ENCODE data around the gene CD28. TPM values are rescaled to one million over a fixed set of nuclear protein-coding genes. Genes with fewer than 3 reads are reported as not detected.

CD28 gene
- total RNA-seq, 2 donors from 2014 or later, result not detected

DNA sequence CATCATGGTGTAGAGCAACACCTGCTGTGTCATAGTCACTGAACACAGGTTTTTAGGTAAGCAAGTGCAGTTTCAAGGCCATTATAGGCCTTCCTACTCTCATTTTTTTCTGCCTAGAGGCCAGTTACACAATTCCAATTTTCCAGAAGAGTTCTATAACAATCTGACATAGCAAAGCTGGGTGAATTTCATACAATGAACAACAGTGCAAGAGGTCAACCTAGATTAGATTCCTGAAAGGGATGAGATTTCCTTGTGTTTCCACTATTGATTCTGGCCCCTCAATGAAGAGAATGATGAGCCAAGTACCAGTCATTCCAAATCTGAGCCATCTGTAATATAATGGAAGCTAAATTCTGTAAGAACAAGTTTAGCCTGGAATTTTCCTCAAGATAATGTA, 15.3 kb upstream of the CD28 start:
- no peak overlapping the region for H3K4me3 ChIP-seq (ENCODE audit: low read length)
- peaks cover 17% of the 10 kb centered on the region for H3K27me3 Mint-ChIP-seq (ENCODE audit: insufficient read depth)
- H3K36me3 Mint-ChIP-seq (ENCODE audit: low read depth), result no peaks in the 10 kb centered on the region
- no peak overlapping the region for H3K9ac ChIP-seq (ENCODE audit: extremely low read depth, low read length, poor library complexity, severe bottlenecking)
- H3K4me3 Mint-ChIP-seq, result no peak overlapping the region
- H3K9me3 ChIP-seq (ENCODE audit: control insufficient read depth, low read length), result no peaks in the 10 kb centered on the region
- no peak for DNase-seq
- no peaks in the 10 kb centered on the region for H3K36me3 ChIP-seq (ENCODE audit: control insufficient read depth, insufficient read depth, low read length)
- H3K4me1 Mint-ChIP-seq, result peaks cover 27% of the 10 kb centered on the region
- no peak overlapping the region for H3K27ac ChIP-seq (ENCODE audit: low read depth, low read length)
- peaks cover 21% of the 10 kb centered on the region for H3K27me3 ChIP-seq (ENCODE audit: control insufficient read depth, insufficient read depth, low read length, poor library complexity, severe bottlenecking)
- no peak overlapping the region for H3K27ac Mint-ChIP-seq
- H3K4me1 ChIP-seq (ENCODE audit: control insufficient read depth, insufficient read depth, low read length), result no peaks in the 10 kb centered on the region
- no peaks in the 10 kb centered on the region for H3K9me3 Mint-ChIP-seq
- TF ChIP-seq, protein P1, sequence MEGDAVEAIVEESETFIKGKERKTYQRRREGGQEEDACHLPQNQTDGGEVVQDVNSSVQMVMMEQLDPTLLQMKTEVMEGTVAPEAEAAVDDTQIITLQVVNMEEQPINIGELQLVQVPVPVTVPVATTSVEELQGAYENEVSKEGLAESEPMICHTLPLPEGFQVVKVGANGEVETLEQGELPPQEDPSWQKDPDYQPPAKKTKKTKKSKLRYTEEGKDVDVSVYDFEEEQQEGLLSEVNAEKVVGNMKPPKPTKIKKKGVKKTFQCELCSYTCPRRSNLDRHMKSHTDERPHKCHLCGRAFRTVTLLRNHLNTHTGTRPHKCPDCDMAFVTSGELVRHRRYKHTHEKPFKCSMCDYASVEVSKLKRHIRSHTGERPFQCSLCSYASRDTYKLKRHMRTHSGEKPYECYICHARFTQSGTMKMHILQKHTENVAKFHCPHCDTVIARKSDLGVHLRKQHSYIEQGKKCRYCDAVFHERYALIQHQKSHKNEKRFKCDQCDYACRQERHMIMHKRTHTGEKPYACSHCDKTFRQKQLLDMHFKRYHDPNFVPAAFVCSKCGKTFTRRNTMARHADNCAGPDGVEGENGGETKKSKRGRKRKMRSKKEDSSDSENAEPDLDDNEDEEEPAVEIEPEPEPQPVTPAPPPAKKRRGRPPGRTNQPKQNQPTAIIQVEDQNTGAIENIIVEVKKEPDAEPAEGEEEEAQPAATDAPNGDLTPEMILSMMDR (conservative IDR thresholded peaks at IDR 0.05), result no peak

- no peaks in the 10 kb centered on the region for H3K9me3 ChIP-seq (ENCODE audit: control insufficient read depth, low read length)
- peaks cover 21% of the 10 kb centered on the region for H3K27me3 ChIP-seq (ENCODE audit: control insufficient read depth, insufficient read depth, low read length, poor library complexity, severe bottlenecking)
- no peak overlapping the region for H3K27ac ChIP-seq (ENCODE audit: low read depth, low read length)
- TF ChIP-seq, protein P1 (conservative IDR thresholded peaks at IDR 0.05), result no peak
- no peak overlapping the region for H3K4me3 ChIP-seq (ENCODE audit: low read length)
- Mint-ChIP-seq H3K4me1 (peaks cover 27% of the 10 kb centered on the region), H3K4me3 (no peak overlapping the region), H3K27me3 (ENCODE audit: insufficient read depth) (peaks cover 17% of the 10 kb centered on the region), H3K9me3 (no peaks in the 10 kb centered on the region), H3K36me3 (ENCODE audit: low read depth) (no peaks in the 10 kb centered on the region), H3K27ac (no peak overlapping the region)
- H3K4me1 ChIP-seq (ENCODE audit: control insufficient read depth, insufficient read depth, low read length), result no peaks in the 10 kb centered on the region
- WGBS, 2 experiments (ENCODE audit: insufficient coverage in 1 of 2, insufficient read length in 1 of 2), result 89 to 90% methylated on average over 5 of the region's 5 CpGs
- DNase-seq, result no peak
- H3K9ac ChIP-seq (ENCODE audit: extremely low read depth, low read length, poor library complexity, severe bottlenecking), result no peak overlapping the region
- no peaks in the 10 kb centered on the region for H3K36me3 ChIP-seq (ENCODE audit: control insufficient read depth, insufficient read depth, low read length)
Observed at GRCh38 chr2:203692031-203692710, 14.3 kb upstream of the CD28 start.

DNA sequence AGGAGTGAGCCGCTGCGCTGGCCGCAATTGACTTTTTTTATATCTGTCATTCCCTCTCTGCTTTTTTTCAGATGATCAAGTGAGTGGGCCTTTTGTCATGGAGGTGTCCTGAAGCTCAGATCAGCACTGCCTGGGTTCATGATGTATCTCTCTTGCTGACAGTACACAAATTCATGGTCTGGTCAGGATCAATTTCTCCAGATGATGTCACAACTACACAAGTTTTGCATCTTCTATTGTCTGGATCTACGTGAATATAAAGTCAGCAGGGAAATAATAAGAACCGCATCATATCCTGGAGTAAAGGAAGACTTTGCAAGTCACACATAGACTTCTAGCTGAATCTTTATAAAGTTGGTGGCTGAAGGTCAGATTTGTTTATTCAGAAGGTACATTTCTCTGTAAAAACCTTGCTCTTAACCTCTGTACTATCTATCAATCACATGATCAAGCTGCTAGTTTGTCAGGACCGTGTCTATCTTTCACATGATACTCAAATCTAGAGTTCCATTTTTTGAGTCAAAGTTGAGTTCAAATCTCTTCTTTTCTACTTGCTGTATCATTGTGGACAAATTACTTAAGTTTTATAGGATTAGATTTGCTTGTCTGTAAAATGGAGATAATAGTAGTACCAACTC, 13.1 kb upstream of the CD28 start:
- peaks cover 21% of the 10 kb centered on the region for H3K27me3 ChIP-seq (ENCODE audit: control insufficient read depth, insufficient read depth, low read length, poor library complexity, severe bottlenecking)
- no peak overlapping the region for H3K27ac ChIP-seq (ENCODE audit: low read depth, low read length)
- H3K9ac ChIP-seq (ENCODE audit: extremely low read depth, low read length, poor library complexity, severe bottlenecking), result no peak overlapping the region
- Mint-ChIP-seq H3K4me3 (no peak overlapping the region), H3K4me1 (peaks cover 27% of the 10 kb centered on the region), H3K27me3 (ENCODE audit: insufficient read depth) (peaks cover 17% of the 10 kb centered on the region), H3K36me3 (ENCODE audit: low read depth) (no peaks in the 10 kb centered on the region), H3K9me3 (no peaks in the 10 kb centered on the region), H3K27ac (no peak overlapping the region)
- H3K9me3 ChIP-seq (ENCODE audit: control insufficient read depth, low read length), result no peaks in the 10 kb centered on the region
- no peak overlapping the region for H3K4me3 ChIP-seq (ENCODE audit: low read length)
- no peaks in the 10 kb centered on the region for H3K4me1 ChIP-seq (ENCODE audit: control insufficient read depth, insufficient read depth, low read length)
- no peak for DNase-seq
- 95 to 97% methylated on average over 6 of the region's 6 CpGs for WGBS, 2 experiments (ENCODE audit: insufficient coverage in 1 of 2, insufficient read length in 1 of 2)
- TF ChIP-seq, protein P1 (conservative IDR thresholded peaks at IDR 0.05), result no peak
- H3K36me3 ChIP-seq (ENCODE audit: control insufficient read depth, insufficient read depth, low read length), result no peaks in the 10 kb centered on the region

Measured in endodermal cell (in vitro differentiated cells).